Urinary bladder (tissue), 4 donors: ENCODE data around the gene CRADD. TPM values are rescaled to one million over a fixed set of nuclear protein-coding genes. Genes with fewer than 3 reads are reported as not detected.

Experiments
- DNase-seq: peaks from one replicate; pipeline ENCODE4 v3.0.0-alpha.2; 2015; ENCODE audit errors: extremely low spot score
- H3K27ac ChIP-seq: one replicate; pipeline ENCODE4 v1.5.1; 2013; ENCODE audit warnings: low read depth, mild to moderate bottlenecking, moderate library complexity
- H3K36me3 ChIP-seq: one replicate; pipeline ENCODE4 v1.6.1; 2013; ENCODE audit warnings: mild to moderate bottlenecking, moderate library complexity; ENCODE audit not compliant: insufficient read depth
- H3K4me1 ChIP-seq: one replicate; pipeline ENCODE4 v1.6.1; 2013; ENCODE audit warnings: mild to moderate bottlenecking, moderate library complexity; ENCODE audit not compliant: insufficient read depth
- H3K4me3 ChIP-seq: one replicate; pipeline ENCODE4 v1.5.1; 2013; ENCODE audit warnings: low read depth, low read length
- WGBS: extraction: QIAGEN DNeasy Blood & Tissue Kit; methylation state at CpG from one replicate; pipeline ENCODE4 v1.1.7; 2013; 5-methylcytosine and 5-hydroxymethylcytosine counted together
- polyA plus RNA-seq: library from polyadenylated mRNA; stranded (reverse); fragments of 200-250 nt; gene quantifications from one replicate; pipeline ENCODE4 v1.2.3, GENCODE V29; 2013
- total RNA-seq: library from RNA; depleted of rRNA; stranded (reverse); fragments of >200 nt; gene quantifications from one replicate; pipeline ENCODE4 v1.2.3, GENCODE V29; 2014
- donor health status: healthy with polysubstance abuse.
- donor health status: healthy.

CRADD gene
- total and polyA plus RNA-seq, 2 donors, result 22.7 to 29.6 TPM

- no peak overlapping the region for H3K27ac ChIP-seq
- no peak overlapping the region for H3K4me3 ChIP-seq
- DNase-seq, result no peak
- H3K36me3 ChIP-seq, result no peaks in the 10 kb centered on the region
- WGBS, result 81% methylated on average over 8 of the region's 8 CpGs
- H3K4me1 ChIP-seq, result no peaks in the 10 kb centered on the region
Observed at GRCh38 chr12:93679308-93679925, 2.2 kb downstream of the CRADD start.

DNA sequence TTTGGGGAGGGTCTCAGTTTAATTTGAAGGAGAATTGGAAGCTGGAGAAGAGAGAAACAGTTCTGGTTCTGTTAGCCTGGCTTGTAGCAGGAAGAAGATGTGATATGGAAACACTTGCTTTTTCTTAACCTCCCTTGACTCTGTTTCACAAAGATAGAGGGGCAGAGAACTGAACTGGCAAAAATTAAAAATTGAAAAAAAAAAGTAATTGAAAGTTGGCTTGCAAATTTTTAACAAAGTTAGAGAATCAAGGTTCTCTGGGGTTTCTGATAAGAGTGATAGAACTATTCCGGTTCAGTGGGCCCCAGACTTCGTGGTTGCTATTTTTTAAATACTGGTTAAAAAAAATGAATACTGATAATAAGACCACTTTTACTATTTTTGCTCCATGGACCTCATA, 2.8 kb downstream of the CRADD start:
- H3K4me3 ChIP-seq, result no peak overlapping the region
- H3K27ac ChIP-seq, result no peak overlapping the region
- no peaks in the 10 kb centered on the region for H3K4me1 ChIP-seq
- H3K36me3 ChIP-seq, result no peaks in the 10 kb centered on the region
- 76% methylated on average over 2 of the region's 2 CpGs for WGBS
- DNase-seq, result no peak

- H3K36me3 ChIP-seq, result no peaks in the 10 kb centered on the region
- DNase-seq, result no peak
- no peaks in the 10 kb centered on the region for H3K4me1 ChIP-seq
- H3K4me3 ChIP-seq, result no peak overlapping the region
- H3K27ac ChIP-seq, result no peak overlapping the region
- WGBS, result 49% methylated on average over 5 of the region's 5 CpGs
Observed at GRCh38 chr12:93682846-93683261, 5.7 kb downstream of the CRADD start.

GRCh38 chr12:93683410-93683809, 6.2 kb downstream of the CRADD start:
- no peaks in the 10 kb centered on the region for H3K36me3 ChIP-seq
- H3K4me1 ChIP-seq, result no peaks in the 10 kb centered on the region
- WGBS, result 93% methylated on average over 5 of the region's 5 CpGs
- H3K4me3 ChIP-seq, result no peak overlapping the region
- H3K27ac ChIP-seq, result no peak overlapping the region
- no peak for DNase-seq

DNA sequence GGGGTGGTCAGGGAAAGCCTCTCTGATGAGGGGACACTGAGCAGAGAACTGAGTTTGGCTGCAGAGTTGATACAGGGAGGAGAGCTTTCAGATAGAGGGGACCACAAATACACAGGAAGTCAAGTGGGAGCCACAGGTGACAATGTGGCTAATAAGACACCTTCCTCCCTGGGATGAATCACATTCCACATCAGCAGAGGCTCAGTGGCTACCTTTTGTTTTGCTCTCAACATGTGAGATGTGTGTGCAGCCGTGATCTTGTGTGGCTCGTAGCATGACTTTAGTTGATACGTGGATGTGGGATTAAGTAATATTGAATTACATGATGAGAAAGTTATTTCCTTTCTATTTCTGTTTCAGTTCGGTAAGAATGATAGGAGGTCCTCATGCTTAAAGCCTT, 7.5 kb downstream of the CRADD start:
- H3K4me3 ChIP-seq, result no peak overlapping the region
- no peak for DNase-seq
- H3K4me1 ChIP-seq, result no peaks in the 10 kb centered on the region
- WGBS, result 77% methylated on average over 4 of the region's 4 CpGs
- H3K27ac ChIP-seq, result no peak overlapping the region
- no peaks in the 10 kb centered on the region for H3K36me3 ChIP-seq

DNA sequence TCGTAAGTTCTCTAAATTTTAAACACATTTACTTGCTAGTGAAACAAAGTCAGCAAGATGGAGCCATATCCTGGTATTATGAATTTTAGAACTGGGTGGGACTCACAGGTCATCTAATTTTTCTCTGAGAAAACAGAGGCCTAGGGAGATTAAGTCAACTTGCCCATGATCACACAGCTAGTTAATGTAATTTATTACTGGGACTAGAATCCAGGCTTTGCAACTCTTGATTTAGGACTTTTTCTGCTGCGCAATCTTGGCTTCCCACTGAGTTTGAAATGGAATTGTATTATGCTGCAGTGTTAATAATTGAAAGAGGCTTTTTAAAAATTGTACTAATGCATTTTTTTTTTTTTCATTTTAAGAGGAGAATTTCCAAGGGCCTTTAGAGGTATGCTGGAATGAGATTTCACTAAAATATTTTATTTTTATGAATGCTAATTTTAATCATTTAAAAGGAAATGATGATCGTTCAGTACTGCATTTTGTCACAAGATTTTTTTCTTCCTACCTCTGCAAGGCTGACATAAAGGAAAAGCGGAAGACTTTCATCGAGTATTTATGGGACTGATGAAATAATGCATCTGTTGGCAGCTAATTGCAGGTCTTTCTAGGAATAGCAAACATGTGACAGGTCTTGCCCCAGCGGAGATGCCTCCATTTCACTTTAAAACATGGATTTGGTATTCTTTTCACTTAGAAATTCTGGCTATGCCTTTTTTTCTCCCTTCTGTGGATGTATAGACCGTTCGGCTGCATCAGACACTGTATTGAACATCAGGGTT, 9.6 kb downstream of the CRADD start:
- Histone ChIP-seq H3K27ac (no peak overlapping the region), H3K4me1 (no peaks in the 10 kb centered on the region), H3K36me3 (no peaks in the 10 kb centered on the region), H3K4me3 (no peak overlapping the region)
- 68% methylated on average over 8 of the region's 8 CpGs for WGBS
- DNase-seq, result no peak

- no peak overlapping the region for H3K27ac ChIP-seq
- no peaks in the 10 kb centered on the region for H3K4me1 ChIP-seq
- peak; percentile 83 for DNase-seq
- H3K36me3 ChIP-seq, result no peaks in the 10 kb centered on the region
- 36% methylated on average over 2 of the region's 2 CpGs for WGBS
- no peak overlapping the region for H3K4me3 ChIP-seq
Observed at GRCh38 chr12:93689076-93689834, 12.1 kb downstream of the CRADD start.

- Histone ChIP-seq H3K4me1 (no peaks in the 10 kb centered on the region), H3K4me3 (no peak overlapping the region), H3K27ac (no peak overlapping the region), H3K36me3 (no peaks in the 10 kb centered on the region)
- DNase-seq, result no peak
Observed at GRCh38 chr12:93696462-93696861, 19.3 kb downstream of the CRADD start.

- Histone ChIP-seq H3K4me1 (peaks cover 2% of the 10 kb centered on the region), H3K4me3 (no peak overlapping the region), H3K27ac (peak overlapping the region; percentile 2), H3K36me3 (no peaks in the 10 kb centered on the region)
- DNase-seq, result no peak
- 35% methylated on average over 3 of the region's 3 CpGs for WGBS
Observed at GRCh38 chr12:93698307-93699092, 21.3 kb downstream of the CRADD start.

DNA sequence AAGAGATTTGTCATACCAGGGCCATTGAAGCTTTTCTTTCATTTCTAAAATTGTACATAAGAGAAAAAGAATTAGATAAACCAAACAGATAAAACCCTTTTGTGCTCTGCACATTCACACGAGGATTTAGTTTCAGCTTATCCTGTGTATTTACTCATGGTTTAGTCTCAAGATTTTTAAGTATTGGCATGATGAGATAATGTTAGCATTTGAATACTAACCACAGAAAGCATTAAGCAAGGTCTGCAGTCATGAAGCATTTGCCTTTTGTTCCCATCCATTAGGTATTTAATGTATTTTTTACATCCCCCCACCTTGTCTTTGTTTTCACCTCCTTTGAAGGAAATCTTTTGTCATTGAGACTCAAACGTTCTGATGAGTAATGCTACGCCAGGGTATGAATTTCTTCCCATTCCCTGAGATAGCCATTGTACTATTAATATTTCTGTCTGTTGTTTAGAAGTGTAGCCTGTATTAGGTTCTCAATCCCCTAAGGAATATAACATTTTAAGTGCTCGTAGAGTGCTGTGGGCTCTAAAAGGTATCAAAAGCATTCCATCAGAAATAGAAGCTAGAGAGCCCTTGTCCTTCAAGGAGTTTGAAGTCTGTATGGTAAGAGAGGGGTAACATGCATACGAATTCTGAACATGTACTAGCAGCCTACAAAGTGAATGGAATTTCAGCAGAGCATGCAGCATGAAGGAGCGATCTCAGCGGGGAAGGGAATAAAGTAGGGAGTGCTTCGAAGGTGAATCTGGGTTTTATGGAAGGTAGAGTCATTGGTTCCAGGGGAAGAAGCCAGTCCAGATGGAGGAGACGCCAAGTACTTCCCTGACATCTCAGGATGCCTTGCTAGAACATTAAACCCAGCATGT, 22.3 kb downstream of the CRADD start:
- no peak for DNase-seq
- peaks cover 2% of the 10 kb centered on the region for H3K4me1 ChIP-seq
- H3K27ac ChIP-seq, result no peak overlapping the region
- H3K4me3 ChIP-seq, result no peak overlapping the region
- 68% methylated on average over 9 of the region's 9 CpGs for WGBS
- no peaks in the 10 kb centered on the region for H3K36me3 ChIP-seq

- WGBS, result 91% methylated on average over 3 of the region's 3 CpGs
- DNase-seq, result no peak
- Histone ChIP-seq H3K4me1 (peaks cover 2% of the 10 kb centered on the region), H3K36me3 (no peaks in the 10 kb centered on the region), H3K27ac (no peak overlapping the region), H3K4me3 (no peak overlapping the region)
Observed at GRCh38 chr12:93702707-93703315, 25.6 kb downstream of the CRADD start.

DNA sequence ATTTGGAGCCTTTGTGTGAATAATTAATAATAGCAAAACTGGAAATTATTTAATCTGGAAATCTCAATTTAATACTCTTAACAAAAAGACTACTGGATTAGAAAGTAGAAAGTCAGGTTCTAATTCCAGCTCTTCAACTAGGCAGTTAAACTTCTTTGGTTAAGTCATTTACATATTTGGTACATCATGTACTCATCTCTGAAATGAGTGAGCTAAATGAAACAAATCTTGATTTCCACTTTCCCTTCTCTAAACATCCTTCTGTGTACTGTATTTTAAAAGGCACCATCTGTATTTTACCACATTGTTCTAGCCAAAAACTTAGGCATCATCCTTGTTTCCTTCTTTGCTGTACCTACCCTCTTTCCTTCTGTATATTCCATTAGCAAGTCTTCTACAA, 26.9 kb downstream of the CRADD start:
- Histone ChIP-seq H3K27ac (no peak overlapping the region), H3K4me1 (peaks cover 2% of the 10 kb centered on the region), H3K36me3 (no peaks in the 10 kb centered on the region), H3K4me3 (no peak overlapping the region)
- no peak for DNase-seq
